NCI-H2081 treated with DMSO at 0.1 percent for 48 hours (cell line): ENCODE measurements around the gene TBL1X.
"Not testable (repeated sequence)": the region's sequence is repeated elsewhere in the genome, so short reads cannot be mapped to it uniquely, and the experiment has no call there.

Source experiments
- DNase-seq: peaks from one replicate; lab custom pipeline; 2025; lab: John Stamatoyannopoulos, UW

The TBL1X gene

GRCh38 chrX:9536156-9536555 lies 71.3 kb downstream of the TBL1X start:
- DNase-seq: not testable (repeated sequence)

GRCh38 chrX:9537781-9538180 lies 72.9 kb downstream of the TBL1X start:
- no peak for DNase-seq

GRCh38 chrX:9538544-9539045 lies 73.7 kb downstream of the TBL1X start:
- peak; percentile 84 for DNase-seq

GRCh38 chrX:9539605-9540387 lies 74.9 kb downstream of the TBL1X start:
- peak; percentile 50 for DNase-seq

- no peak for DNase-seq
Measured at GRCh38 chrX:9542106-9542760, 77.4 kb downstream of the TBL1X start.

- DNase-seq: no peak
Measured at GRCh38 chrX:9542761-9543111, 77.9 kb downstream of the TBL1X start.

GRCh38 chrX:9555354-9555753 lies 90.5 kb downstream of the TBL1X start:
- no peak for DNase-seq

GRCh38 chrX:9557091-9557490 lies 92.2 kb downstream of the TBL1X start:
- DNase-seq: no peak

- no peak for DNase-seq
Measured at GRCh38 chrX:9557521-9557920, 92.7 kb downstream of the TBL1X start.

- DNase-seq: no peak
Measured at GRCh38 chrX:9558615-9559014, 93.8 kb downstream of the TBL1X start.

GRCh38 chrX:9560219-9560618 lies 95.4 kb downstream of the TBL1X start:
- no peak for DNase-seq

- DNase-seq: no peak
Measured at GRCh38 chrX:9561199-9561598, 96.3 kb downstream of the TBL1X start.

GRCh38 chrX:9562851-9563250 lies 98.0 kb downstream of the TBL1X start:
- DNase-seq: no peak

- DNase-seq: peak; percentile 3
Measured at GRCh38 chrX:9566150-9566621, 101.3 kb downstream of the TBL1X start.

- DNase-seq: no peak
Measured at GRCh38 chrX:9569876-9570301, 105.0 kb downstream of the TBL1X start.

- peak; percentile 4 for DNase-seq
Measured at GRCh38 chrX:9573282-9574106, 108.6 kb downstream of the TBL1X start.

- DNase-seq: no peak
Measured at GRCh38 chrX:9576059-9576458, 111.2 kb downstream of the TBL1X start.

GRCh38 chrX:9577555-9577954 lies 112.7 kb downstream of the TBL1X start:
- DNase-seq: no peak

- no peak for DNase-seq
Measured at GRCh38 chrX:9578083-9578779, 113.4 kb downstream of the TBL1X start.

- no peak for DNase-seq
Measured at GRCh38 chrX:9581771-9582385, 117.0 kb downstream of the TBL1X start.

GRCh38 chrX:9582956-9583355 lies 118.1 kb downstream of the TBL1X start:
- no peak for DNase-seq
